ENCODE results near the gene PGAP1. TPM values are rescaled to one million over a fixed set of nuclear protein-coding genes. Genes with fewer than 3 reads are reported as not detected.

The PGAP1 gene
- total and polyA plus RNA-seq, 2 of the 8 experiments (the other 6 are each of a cell fraction or from before 2014, with no cell fraction given): 8.3 to 24.1 TPM

- H3K23ac ChIP-seq (ENCODE audit: insufficient read length): no peak overlapping the region
- DNase-seq (ENCODE audit: low read depth in 1 of 2, low spot score in 2 of 2) (no peak), FAIRE-seq (no peak)
- POLR2A ChIA-PET (ENCODE audit: partially characterized antibody): no interaction called here
- no peak overlapping the region for H4K8ac ChIP-seq (ENCODE audit: extremely low read depth, insufficient read depth, low read length)
- peaks cover 0 to 2% (median 0%) of the 10 kb centered on the region in 4 experiments; a peak in 2 of 7 replicates for H3K4me1 ChIP-seq (replicated peaks in 1 of 4; ENCODE audit: control insufficient read depth in 3 of 4, insufficient read depth in 4 of 4, low read length in 3 of 4)
- no peak overlapping the region for H2BK120ac ChIP-seq (replicated peaks; ENCODE audit: low read depth, low read length)
- H2AK5ac ChIP-seq (ENCODE audit: low read depth, low read length): no peak overlapping the region
- no peak overlapping the region for H2BK12ac ChIP-seq (ENCODE audit: low read depth, low read length)
- H4K91ac ChIP-seq (replicated peaks; ENCODE audit: insufficient read length, low read length): no peak overlapping the region
- H3K79me2 ChIP-seq (ENCODE audit: control insufficient read depth in 1 of 2, insufficient read depth in 2 of 2, low read length in 2 of 2): no peaks in the 10 kb centered on the region
- H3K4me2 ChIP-seq (ENCODE audit: insufficient read depth in 1 of 2, low read depth in 2 of 2, low read length in 2 of 2): no peak overlapping the region
- H2AFZ ChIP-seq (ENCODE audit: low read length): peak overlapping the region; percentile 57; the same call in 1 of the 2 replicates
- H3K36me3 ChIP-seq (ENCODE audit: control insufficient read depth in 2 of 4, insufficient read depth in 4 of 4, low read length in 3 of 4): no peaks in the 10 kb centered on the region
- H4K20me1 ChIP-seq (replicated peaks in 1 of 2; ENCODE audit: control insufficient read depth in 1 of 2, insufficient read depth in 2 of 2, low read length in 2 of 2): no peaks in the 10 kb centered on the region
- no peak overlapping the region for H2BK5ac ChIP-seq (ENCODE audit: low read depth, low read length)
- H3K79me1 ChIP-seq (ENCODE audit: low read depth, low read length): no peaks in the 10 kb centered on the region
- H3K9ac ChIP-seq (replicated peaks in 1 of 4; ENCODE audit: extremely low read depth in 1 of 4, low read depth in 3 of 4, low read length in 3 of 4): no peak overlapping the region
- CTCF ChIA-PET (ENCODE audit: partially characterized antibody): interaction anchor here (1.9 kb wide), 1 partner anchor 70 kb away, joined by 5 read pairs; no protein-coding TSS in a partner anchor
- no peak overlapping the region for H2BK20ac ChIP-seq (ENCODE audit: low read length)
- H3K4ac ChIP-seq (replicated peaks; ENCODE audit: insufficient read length, low read depth, low read length): no peak overlapping the region
- WGBS, 2 experiments (ENCODE audit: extremely low coverage in 1 of 2, insufficient coverage in 1 of 2, insufficient read length in 1 of 2, insufficient replicate concordance in 2 of 2, low coverage in 1 of 2, low lambda C conversion rate in 2 of 2, missing lambda C conversion rate in 1 of 2): 86% methylated on average over 4 of the region's 4 CpGs; no CpG with 5 or more reads in 1 of the 2 experiments
- H3K27ac ChIP-seq (ENCODE audit: low read depth, low read length): no peak overlapping the region
- H3K27me3 ChIP-seq (replicated peaks in 1 of 4; ENCODE audit: control insufficient read depth in 3 of 4, extremely low read depth in 1 of 4, insufficient read depth in 3 of 4, low read length in 3 of 4): no peaks in the 10 kb centered on the region
- no peak overlapping the region for H3K14ac ChIP-seq (ENCODE audit: insufficient read length)
- no peak overlapping the region for H3K56ac ChIP-seq (replicated peaks; ENCODE audit: insufficient read length, low read depth, low read length)
- no peak overlapping the region for H4K5ac ChIP-seq (ENCODE audit: insufficient read length, low read depth, low read length)
- no peaks in the 10 kb centered on the region for H3K9me3 ChIP-seq (ENCODE audit: insufficient read depth in 2 of 2, low read depth in 1 of 2, low read length in 1 of 2)
- no peak overlapping the region for H3K4me3 ChIP-seq (ENCODE audit: extremely low read depth in 1 of 4, insufficient read depth in 2 of 4, low read depth in 3 of 4, low read length in 4 of 4)
- no peak overlapping the region for H2BK15ac ChIP-seq (ENCODE audit: low read length)
- H3K23me2 ChIP-seq (ENCODE audit: low read depth, low read length): no peaks in the 10 kb centered on the region; the same call in 1 of the 2 replicates
- H3K18ac ChIP-seq (ENCODE audit: extremely low read depth, low read length): no peak overlapping the region
- TF ChIP-seq TEAD4 (IDR thresholded peaks at IDR 0.05; ENCODE audit: low read depth, low read length) (no peak), POU5F1 (IDR thresholded peaks at IDR 0.05; ENCODE audit: low read depth, low read length) (no peak), SIN3A (conservative IDR thresholded peaks at IDR 0.05 in 1 of 2, IDR thresholded peaks at IDR 0.05 in 1 of 2; ENCODE audit: low read depth in 1 of 2, low read length in 2 of 2) (no peak), BRCA1 (IDR thresholded peaks at IDR 0.05; ENCODE audit: low read depth, low read length) (no peak), SIRT6 (IDR thresholded peaks at IDR 0.05; ENCODE audit: low read length) (no peak), SUZ12 (IDR thresholded peaks at IDR 0.05; ENCODE audit: low read length) (no peak), KDM4A (IDR thresholded peaks at IDR 0.05; ENCODE audit: low read depth, low read length, severe bottlenecking) (no peak), GTF2F1 (IDR thresholded peaks at IDR 0.05; ENCODE audit: borderline replicate concordance, low read depth, low read length) (no peak), HDAC6 (IDR thresholded peaks at IDR 0.05; ENCODE audit: low read depth, low read length) (no peak), TCF12 (IDR thresholded peaks at IDR 0.05; ENCODE audit: low read depth, low read length) (no peak), TBP (IDR thresholded peaks at IDR 0.05; ENCODE audit: low read depth, low read length) (no peak), JUN (IDR thresholded peaks at IDR 0.05; ENCODE audit: low read depth, low read length) (no peak), MAX (IDR thresholded peaks at IDR 0.05) (no peak), ASH2L (IDR thresholded peaks at IDR 0.05; ENCODE audit: low read length) (no peak)
Measured at GRCh38 chr2:196941398-196942078, 15.0 kb upstream of the PGAP1 start.

All from H1 (cell line).